Smooth muscle cell (in vitro differentiated cells): Measurements from ENCODE around the gene TTLL1. TPM values are rescaled to one million over a fixed set of nuclear protein-coding genes. Genes with fewer than 3 reads are reported as not detected.

Experiments
- DNase-seq: peaks from one replicate; lab custom pipeline; 2025; ENCODE audit not compliant: unreplicated experiment; lab: John Stamatoyannopoulos, UW
- H2AFZ ChIP-seq: fragments of 200-600 bp; sonication (generic); 2 replicates; pipeline ENCODE4 v1.6.0; 2016; ENCODE audit warnings: antibody characterized with exemption, low read depth, mild to moderate bottlenecking
- H3F3A ChIP-seq: fragments of 200-600 bp; sonication (generic); 2 replicates; pipeline ENCODE4 v1.6.0; 2017; ENCODE audit warnings: antibody characterized with exemption, low read depth
- H3K27ac ChIP-seq: fragments of 200-600 bp; sonication (generic); 2 replicates; pipeline ENCODE4 v1.5.1; 2016; ENCODE audit warnings: low read depth, mild to moderate bottlenecking
- H3K27me3 ChIP-seq: fragments of 200-600 bp; sonication (generic); 2 replicates; pipeline ENCODE4 v1.6.1; 2016; ENCODE audit warnings: low read depth, mild to moderate bottlenecking
- H3K36me3 ChIP-seq: fragments of 200-600 bp; sonication (generic); 2 replicates; pipeline ENCODE4 v1.5.1; 2016; ENCODE audit warnings: low read depth
- H3K4me1 ChIP-seq: fragments of 200-600 bp; sonication (generic); 2 replicates; pipeline ENCODE4 v1.5.1; 2016; ENCODE audit warnings: low read depth
- H3K4me2 ChIP-seq: fragments of 200-600 bp; sonication (generic); 2 replicates; pipeline ENCODE4 v1.6.0; 2016; ENCODE audit warnings: mild to moderate bottlenecking
- H3K4me3 ChIP-seq: fragments of 200-600 bp; sonication (generic); 2 replicates; pipeline ENCODE4 v1.5.1; 2016; ENCODE audit warnings: mild to moderate bottlenecking
- H3K79me2 ChIP-seq: fragments of 200-600 bp; sonication (generic); 2 replicates; pipeline ENCODE4 v1.6.0; 2016; ENCODE audit warnings: low read depth, mild to moderate bottlenecking
- H3K9ac ChIP-seq: fragments of 200-600 bp; sonication (generic); 2 replicates; pipeline ENCODE4 v1.6.0; 2016; ENCODE audit warnings: low read depth
- H3K9me3 ChIP-seq: fragments of 200-600 bp; sonication (generic); replicated peaks from 2 replicates; pipeline ENCODE4 v1.5.1; 2016; ENCODE audit warnings: low read depth
- H4K20me1 ChIP-seq: fragments of 200-600 bp; sonication (generic); 2 replicates; pipeline ENCODE4 v1.6.0; 2016; ENCODE audit warnings: low read depth
- WGBS: methylation state at CpG from one replicate; pipeline ENCODE4 v1.1.7; 2016; ENCODE audit warnings: low lambda C conversion rate; 5-methylcytosine and 5-hydroxymethylcytosine counted together
- polyA plus RNA-seq: library from polyadenylated mRNA; unstranded; fragments of >200 nt; fragmentation: Nextera tagmentation; extraction: Ambion mirVana; gene quantifications from 2 replicates; pipeline ENCODE4 v1.2.1, GENCODE V29; 2016
- total RNA-seq: library from RNA; depleted of rRNA; stranded (reverse); fragments of >200 nt; gene quantifications from 2 replicates; pipeline ENCODE4 v1.2.3, GENCODE V29; 2014
- TF ChIP-seq, protein P1 (sequence below): fragments of 200-600 bp; sonication (generic); IDR thresholded peaks from 2 replicates; pipeline ENCODE4 v1.5.1; 2017; ENCODE audit warnings: borderline replicate concordance, mild to moderate bottlenecking, antibody characterized with exemption; ENCODE audit not compliant: insufficient read depth, poor library complexity, severe bottlenecking

Gene TTLL1
- total RNA-seq (12.7 and 16.2 TPM in 2 replicates), polyA plus RNA-seq (14.6 and 17.7 TPM in 2 replicates)

DNA sequence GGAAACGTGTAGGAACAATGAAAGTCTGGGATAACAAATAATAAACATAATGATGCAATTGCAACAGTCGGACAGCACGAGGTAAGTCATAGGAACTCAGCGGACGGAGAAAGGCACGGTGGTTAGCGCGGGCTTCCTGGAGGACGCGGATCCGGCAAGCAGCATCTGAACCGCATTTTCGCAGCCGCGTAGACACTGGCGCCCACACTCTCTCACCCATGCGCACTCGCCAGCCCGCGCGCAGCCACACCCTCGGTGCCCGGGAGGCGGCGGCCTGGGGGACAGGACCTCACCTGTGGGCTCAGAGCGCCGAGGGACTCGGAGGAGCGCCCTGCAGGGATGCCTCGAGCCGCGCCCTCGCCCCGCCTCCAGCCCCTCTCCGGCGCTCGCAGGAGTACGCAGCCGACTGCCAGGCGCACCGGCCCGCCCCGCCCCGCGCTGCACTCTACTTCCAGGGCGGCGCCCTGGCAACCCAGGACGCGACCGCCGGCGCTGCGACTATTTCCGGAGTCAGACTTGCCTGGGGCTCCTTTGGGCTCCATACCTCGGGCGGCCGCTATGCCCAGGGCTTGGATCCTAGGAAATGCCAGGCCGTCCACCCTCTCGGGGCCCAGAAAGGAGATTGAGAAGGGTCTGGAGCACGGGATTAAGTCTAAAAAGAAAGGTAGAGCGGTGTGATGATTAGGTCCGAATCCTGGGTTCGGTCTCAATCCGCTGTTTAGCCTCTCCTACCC, at the start of gene TTLL1:
TTLL1 (minus strand) TSS at position 408 of the 734 bp plus-strand sequence. CDS start 13,805 bp downstream, outside the sequence.
- Histone ChIP-seq H4K20me1 (no peaks in the 10 kb centered on the region), H2AFZ (peak within 1 kb of the TSS; percentile 90), H3K27me3 (no peaks in the 10 kb centered on the region), H3K4me3 (peak within 1 kb of the TSS; percentile 75), H3K4me1 (no peaks in the 10 kb centered on the region), H3K36me3 (no peaks in the 10 kb centered on the region), H3K27ac (peak within 1 kb of the TSS; percentile 63), H3K79me2 (no peaks in the 10 kb centered on the region), H3F3A (no peaks in the 10 kb centered on the region), H3K9me3 (no peaks in the 10 kb centered on the region), H3K9ac (peak within 1 kb of the TSS; percentile 40), H3K4me2 (peak within 1 kb of the TSS; percentile 88)
- DNase-seq, result peak; percentile 59
- WGBS, result 5% methylated on average over 59 of the region's 64 CpGs
- TF ChIP-seq, protein P1, sequence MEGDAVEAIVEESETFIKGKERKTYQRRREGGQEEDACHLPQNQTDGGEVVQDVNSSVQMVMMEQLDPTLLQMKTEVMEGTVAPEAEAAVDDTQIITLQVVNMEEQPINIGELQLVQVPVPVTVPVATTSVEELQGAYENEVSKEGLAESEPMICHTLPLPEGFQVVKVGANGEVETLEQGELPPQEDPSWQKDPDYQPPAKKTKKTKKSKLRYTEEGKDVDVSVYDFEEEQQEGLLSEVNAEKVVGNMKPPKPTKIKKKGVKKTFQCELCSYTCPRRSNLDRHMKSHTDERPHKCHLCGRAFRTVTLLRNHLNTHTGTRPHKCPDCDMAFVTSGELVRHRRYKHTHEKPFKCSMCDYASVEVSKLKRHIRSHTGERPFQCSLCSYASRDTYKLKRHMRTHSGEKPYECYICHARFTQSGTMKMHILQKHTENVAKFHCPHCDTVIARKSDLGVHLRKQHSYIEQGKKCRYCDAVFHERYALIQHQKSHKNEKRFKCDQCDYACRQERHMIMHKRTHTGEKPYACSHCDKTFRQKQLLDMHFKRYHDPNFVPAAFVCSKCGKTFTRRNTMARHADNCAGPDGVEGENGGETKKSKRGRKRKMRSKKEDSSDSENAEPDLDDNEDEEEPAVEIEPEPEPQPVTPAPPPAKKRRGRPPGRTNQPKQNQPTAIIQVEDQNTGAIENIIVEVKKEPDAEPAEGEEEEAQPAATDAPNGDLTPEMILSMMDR, result no peak

DNA sequence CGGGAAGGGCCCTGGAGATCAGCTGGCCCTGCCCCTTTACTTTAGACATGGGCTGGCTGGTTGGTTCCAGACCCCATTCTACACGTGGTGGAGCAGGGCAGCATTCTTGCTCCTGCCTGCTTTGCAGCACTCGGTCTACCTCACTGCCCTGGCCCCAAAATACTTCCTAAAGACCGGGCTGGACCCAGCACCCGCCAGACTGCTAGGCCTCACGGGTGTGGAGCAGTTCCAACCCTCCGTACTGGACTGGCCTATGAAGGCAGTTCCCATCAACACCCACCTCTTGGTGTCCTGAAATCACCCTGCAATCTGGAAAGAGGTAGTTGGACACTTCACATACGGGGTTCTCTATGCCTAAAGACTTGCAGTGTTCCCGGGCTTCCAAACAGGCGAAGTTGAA, 47.6 kb upstream of the TTLL1 start:
- Histone ChIP-seq H3K36me3 (no peaks in the 10 kb centered on the region), H3K79me2 (peaks cover 3% of the 10 kb centered on the region), H3K4me2 (no peak overlapping the region), H3K4me1 (peaks cover under 1% of the 10 kb centered on the region), H3K9me3 (no peaks in the 10 kb centered on the region), H3K4me3 (no peak overlapping the region), H4K20me1 (no peaks in the 10 kb centered on the region), H3K27ac (no peak overlapping the region), H3K9ac (no peak overlapping the region), H3F3A (no peaks in the 10 kb centered on the region), H3K27me3 (no peaks in the 10 kb centered on the region), H2AFZ (no peak overlapping the region)
- no peak for DNase-seq
- TF ChIP-seq, protein P1, result no peak
- WGBS, result 93% methylated on average over 10 of the region's 10 CpGs

DNA sequence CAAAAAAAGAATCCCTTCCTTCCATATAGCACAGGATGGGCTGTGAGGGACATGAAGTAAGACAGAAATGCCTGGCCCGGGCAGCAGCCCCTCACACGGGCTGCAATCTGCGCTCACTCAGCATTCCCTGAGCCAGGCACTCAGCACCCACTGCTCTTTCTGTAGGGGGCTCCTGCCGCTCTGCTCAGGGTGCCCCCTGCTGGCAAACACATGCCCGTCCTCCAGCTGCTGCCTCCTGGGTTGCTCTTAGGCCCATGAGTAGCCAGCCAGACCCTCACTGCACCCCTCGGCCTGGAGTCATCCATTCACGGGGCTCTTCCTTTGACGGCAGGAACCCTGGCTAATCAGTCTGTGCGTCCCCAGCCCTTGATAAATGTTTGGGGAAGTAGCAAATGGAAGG, 47.1 kb upstream of the TTLL1 start:
- no peaks in the 10 kb centered on the region for H3K9me3 ChIP-seq
- no peaks in the 10 kb centered on the region for H4K20me1 ChIP-seq
- H3K27ac ChIP-seq, result no peak overlapping the region
- TF ChIP-seq, protein P1, result peak; percentile 49
- no peaks in the 10 kb centered on the region for H3K27me3 ChIP-seq
- no peaks in the 10 kb centered on the region for H3K4me1 ChIP-seq
- no peak for DNase-seq
- no peaks in the 10 kb centered on the region for H3K36me3 ChIP-seq
- no peak overlapping the region for H2AFZ ChIP-seq
- WGBS, result 67% methylated on average over 9 of the region's 9 CpGs
- H3F3A ChIP-seq, result no peaks in the 10 kb centered on the region
- H3K4me2 ChIP-seq, result no peak overlapping the region
- H3K9ac ChIP-seq, result no peak overlapping the region
- H3K4me3 ChIP-seq, result no peak overlapping the region
- no peaks in the 10 kb centered on the region for H3K79me2 ChIP-seq

DNA sequence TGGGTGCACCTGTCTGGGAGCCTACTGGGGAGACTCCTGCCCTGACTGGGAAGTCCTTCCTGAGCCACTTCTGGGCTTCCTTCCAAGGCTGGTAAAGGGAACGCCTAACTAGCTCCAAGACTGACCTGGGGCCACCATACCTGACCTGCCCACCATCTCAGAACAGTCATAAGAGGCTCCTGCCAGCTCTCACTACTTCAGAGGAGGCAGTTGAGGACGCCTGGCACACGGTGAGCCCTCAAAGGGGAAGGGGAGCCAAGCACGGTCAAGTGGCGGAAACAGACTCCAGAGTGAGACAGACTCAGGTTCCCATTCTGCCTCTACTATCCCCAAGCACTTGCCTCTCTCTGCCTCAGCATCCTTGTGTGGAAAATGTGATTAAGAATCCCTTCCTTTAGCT, 46.4 kb upstream of the TTLL1 start:
- Histone ChIP-seq H2AFZ (no peak overlapping the region), H3K9me3 (no peaks in the 10 kb centered on the region), H4K20me1 (no peaks in the 10 kb centered on the region), H3K4me3 (no peak overlapping the region), H3K9ac (no peak overlapping the region), H3K36me3 (no peaks in the 10 kb centered on the region), H3K27ac (no peak overlapping the region), H3K4me1 (no peaks in the 10 kb centered on the region), H3K4me2 (no peak overlapping the region), H3K79me2 (no peaks in the 10 kb centered on the region), H3K27me3 (no peaks in the 10 kb centered on the region), H3F3A (no peaks in the 10 kb centered on the region)
- TF ChIP-seq, protein P1, result no peak
- DNase-seq, result no peak
- WGBS, result 93% methylated on average over 5 of the region's 5 CpGs
